CD14-positive monocyte (primary cell): ENCODE measurements around the gene DTX2. TPM values are rescaled to one million over a fixed set of nuclear protein-coding genes. Genes with fewer than 3 reads are reported as not detected.
"Not testable (repeated sequence)": the region's sequence is repeated elsewhere in the genome, so short reads cannot be mapped to it uniquely, and the experiment has no call there.

ENCODE experiments used
- DNase-seq, 3 donors: peaks; one replicate each; pipeline ENCODE4 v3.0.0-alpha.2; 2011 to 2022
- H2AFZ ChIP-seq: 2 replicates; pipeline ENCODE4 v1.6.0; 2012; ENCODE audit warnings: mild to moderate bottlenecking, low read depth, low read length, inconsistent platforms; ENCODE audit not compliant: insufficient read depth, poor library complexity, severe bottlenecking
- H3K27ac ChIP-seq, 2 donors: 1 replicate in 1 of 2; 2 replicates in 1 of 2; pipeline ENCODE4 v1.5.1; 2012 to 2013; ENCODE audit warnings: low read length in 2 of 2, control low read depth in 1 of 2, inconsistent platforms in 1 of 2, low read depth in 1 of 2, mild to moderate bottlenecking in 1 of 2
- H3K27me3 ChIP-seq, 2 donors: one replicate each; pipeline versions ENCODE4 v1.6.0 to v1.6.1; 2011 to 2013; ENCODE audit warnings: low read length in 2 of 2; ENCODE audit not compliant: control insufficient read depth in 2 of 2, insufficient read depth in 2 of 2
- H3K36me3 ChIP-seq, 2 donors: replicated peaks in 1 of 2; 1 replicate in 1 of 2; 2 replicates in 1 of 2; pipeline versions ENCODE4 v1.5.1 to v1.6.1; 2012 to 2013; ENCODE audit warnings: low read length in 2 of 2, control low read depth in 1 of 2, inconsistent platforms in 1 of 2, mild to moderate bottlenecking in 1 of 2; ENCODE audit not compliant: insufficient read depth in 2 of 2, control insufficient read depth in 1 of 2
- H3K4me1 ChIP-seq, 2 donors: 1 replicate in 1 of 2; 2 replicates in 1 of 2; pipeline versions ENCODE4 v1.5.1 to v1.6.1; 2012 to 2013; ENCODE audit warnings: low read length in 2 of 2, control low read depth in 1 of 2, inconsistent platforms in 1 of 2, mild to moderate bottlenecking in 1 of 2, moderate library complexity in 1 of 2; ENCODE audit not compliant: insufficient read depth in 2 of 2, control insufficient read depth in 1 of 2
- H3K4me2 ChIP-seq: replicated peaks from 2 replicates; pipeline ENCODE3; 2012; ENCODE audit warnings: low read length, moderate library complexity, mild to moderate bottlenecking; ENCODE audit not compliant: poor library complexity, severe bottlenecking; ENCODE audit errors: extremely low read depth
- H3K4me3 ChIP-seq, 3 experiments: fragments of 200-600 bp in 1 of 3; sonication (generic) in 1 of 3; replicated peaks in 1 of 3; 1 replicate in 2 of 3; 2 replicates in 1 of 3; pipeline ENCODE4 v1.5.1; 2011 to 2013; ENCODE audit warnings: low read length in 3 of 3, mild to moderate bottlenecking in 3 of 3, control low read depth in 2 of 3, low read depth in 2 of 3, inconsistent platforms in 1 of 3, moderate library complexity in 1 of 3
- H3K79me2 ChIP-seq: 2 replicates; pipeline ENCODE4 v1.6.0; 2012; ENCODE audit warnings: mild to moderate bottlenecking, control low read depth, inconsistent platforms, low read length, moderate library complexity; ENCODE audit not compliant: insufficient read depth
- H3K9ac ChIP-seq: 2 replicates; pipeline ENCODE4 v1.6.0; 2017; ENCODE audit warnings: low read length, mild to moderate bottlenecking; ENCODE audit not compliant: insufficient read depth, poor library complexity, severe bottlenecking
- H3K9me3 ChIP-seq, 2 donors: replicated peaks in 1 of 2; 1 replicate in 1 of 2; 2 replicates in 1 of 2; pipeline versions ENCODE4 v1.5.1 to v1.6.1; 2012 to 2013; ENCODE audit warnings: low read length in 2 of 2, control low read depth in 1 of 2; ENCODE audit not compliant: control insufficient read depth in 1 of 2, insufficient read depth in 1 of 2
- H4K20me1 ChIP-seq: 2 replicates; pipeline ENCODE4 v1.6.0; 2012; ENCODE audit warnings: mild to moderate bottlenecking, low read length, control low read depth, moderate library complexity; ENCODE audit not compliant: insufficient read depth
- H3K27ac Mint-ChIP-seq, 7 donors: one replicate each; pipeline ENCODE4 v1.8.0; 2020; ENCODE audit warnings: mild to moderate bottlenecking in 7 of 7, mixed read lengths in 7 of 7, moderate library complexity in 6 of 7, inconsistent platforms in 2 of 7
- H3K27me3 Mint-ChIP-seq, 3 donors: one replicate each; pipeline ENCODE4 v1.8.0; 2021 to 2022; ENCODE audit warnings: low read depth in 3 of 3, mild to moderate bottlenecking in 3 of 3, mixed read lengths in 3 of 3, moderate library complexity in 3 of 3, inconsistent platforms in 1 of 3
- H3K36me3 Mint-ChIP-seq, 2 donors: one replicate each; pipeline ENCODE4 v1.8.0; 2020; ENCODE audit warnings: mixed read lengths in 2 of 2, inconsistent platforms in 1 of 2, mild to moderate bottlenecking in 1 of 2
- H3K4me1 Mint-ChIP-seq: one replicate; pipeline ENCODE4 v1.8.0; 2020; ENCODE audit warnings: mild to moderate bottlenecking, mixed read lengths
- H3K4me3 Mint-ChIP-seq, 2 donors: one replicate each; pipeline ENCODE4 v1.8.0; 2020; ENCODE audit warnings: mild to moderate bottlenecking in 2 of 2, mixed read lengths in 2 of 2, moderate library complexity in 1 of 2
- H3K9me3 Mint-ChIP-seq, 7 donors: one replicate each; pipeline ENCODE4 v1.8.0; 2020 to 2022; ENCODE audit warnings: mixed read lengths in 7 of 7, mild to moderate bottlenecking in 6 of 7, moderate library complexity in 6 of 7, inconsistent platforms in 2 of 7
- WGBS: methylation state at CpG from one replicate; pipeline ENCODE4 v1.1.5; 2013; ENCODE audit warnings: missing lambda C conversion rate; ENCODE audit not compliant: insufficient coverage; 5-methylcytosine and 5-hydroxymethylcytosine counted together
- intact Hi-C, 2 donors: fragments of 100-400 bp; cut with micrococcal nuclease; formaldehyde crosslinking; loops; one replicate each; pipeline versions ENCODE4 v1.15.0 to v1.15.1; 2023
- polyA plus RNA-seq, 3 donors: library from polyadenylated mRNA; depleted of rRNA in 1 of 3; unstranded in 2 of 3; stranded (reverse) in 1 of 3; fragments of 300-500 nt in 2 of 3; fragments of >200 nt in 1 of 3; fragmentation: Illumina TruSeq in 2 of 3; gene quantifications; 1 replicate in 2 of 3; 2 replicates in 1 of 3; pipeline ENCODE4 v1.2.3, GENCODE V29; 2012 to 2021

Gene DTX2
- polyA plus RNA-seq, 3 donors: 11.3 to 35.2 (median 20.2) TPM

GRCh38 chr7:76465950-76466349, 4.4 kb downstream of the DTX2 start:
- not testable (repeated sequence) for H3K9ac ChIP-seq

GRCh38 chr7:76467743-76468404, 6.4 kb downstream of the DTX2 start:
- H3K27ac ChIP-seq, H3K27me3 ChIP-seq, H3K4me3 Mint-ChIP-seq, H3K9me3 ChIP-seq, H3K9me3 Mint-ChIP-seq, H3K9ac ChIP-seq, intact Hi-C loops, H3K4me1 Mint-ChIP-seq, H3K4me2 ChIP-seq, H3K27me3 Mint-ChIP-seq, H2AFZ ChIP-seq, H3K4me3 ChIP-seq, DNase-seq, H3K27ac Mint-ChIP-seq, H3K4me1 ChIP-seq: not testable (repeated sequence)
- 96% methylated on average over 9 of the region's 14 CpGs for WGBS
- peaks cover 11% of the 10 kb centered on the region for H3K79me2 ChIP-seq
- peaks cover 3 to 12% of the 10 kb centered on the region in 2 donors for H3K36me3 ChIP-seq
- peaks cover 22% of the 10 kb centered on the region for H4K20me1 ChIP-seq
- peaks cover 14 to 16% of the 10 kb centered on the region in 2 donors for H3K36me3 Mint-ChIP-seq

More at GRCh38 chr7:76465950-76466349, 4.4 kb downstream of the DTX2 start:
- peaks cover 11 to 13% of the 10 kb centered on the region in 2 donors for H3K36me3 Mint-ChIP-seq
- H3K27ac ChIP-seq, H3K27ac Mint-ChIP-seq, H3K4me2 ChIP-seq, H3K36me3 ChIP-seq, H3K27me3 Mint-ChIP-seq, H3K27me3 ChIP-seq, H3K9me3 ChIP-seq, DNase-seq, H3K4me3 ChIP-seq, H2AFZ ChIP-seq, H3K9me3 Mint-ChIP-seq, H3K4me3 Mint-ChIP-seq, intact Hi-C loops, H3K4me1 ChIP-seq, H3K4me1 Mint-ChIP-seq: not testable (repeated sequence)
- Histone ChIP-seq H3K79me2 (peaks cover 11% of the 10 kb centered on the region), H4K20me1 (peaks cover 16% of the 10 kb centered on the region)
- whole genome bisulfite sequencing: no CpG with 5 or more reads among the region's 8 CpGs

- 93% methylated on average over 2 of the region's 10 CpGs for WGBS
- H3K9me3 ChIP-seq, H3K9me3 Mint-ChIP-seq, H3K79me2 ChIP-seq, H3K27ac Mint-ChIP-seq, H3K27me3 ChIP-seq, H3K4me1 ChIP-seq, H3K27ac ChIP-seq, H3K4me2 ChIP-seq, DNase-seq, H3K4me3 ChIP-seq, H2AFZ ChIP-seq, H3K27me3 Mint-ChIP-seq, H3K4me3 Mint-ChIP-seq, H3K4me1 Mint-ChIP-seq, intact Hi-C loops, H3K9ac ChIP-seq: not testable (repeated sequence)
- peaks cover 15% of the 10 kb centered on the region for H4K20me1 ChIP-seq
- peaks cover 15 to 18% of the 10 kb centered on the region in 2 donors for H3K36me3 Mint-ChIP-seq
- H3K36me3 ChIP-seq: peaks cover 3 to 17% of the 10 kb centered on the region in 2 donors
Observed at GRCh38 chr7:76471556-76472221, 10.2 kb downstream of the DTX2 start.

- H2AFZ ChIP-seq, H3K4me1 ChIP-seq, H3K9me3 Mint-ChIP-seq, H3K27me3 ChIP-seq, H3K4me1 Mint-ChIP-seq, H3K9ac ChIP-seq, H4K20me1 ChIP-seq, H3K27ac ChIP-seq, DNase-seq, intact Hi-C loops, H3K27me3 Mint-ChIP-seq, H3K4me3 ChIP-seq, H3K4me2 ChIP-seq, H3K4me3 Mint-ChIP-seq, H3K79me2 ChIP-seq, H3K27ac Mint-ChIP-seq, H3K9me3 ChIP-seq: not testable (repeated sequence)
- no CpG with 5 or more reads among the region's 6 CpGs for WGBS
- H3K36me3 ChIP-seq: peaks cover 3 to 13% of the 10 kb centered on the region in 2 donors
- peaks cover 14 to 15% of the 10 kb centered on the region in 2 donors for H3K36me3 Mint-ChIP-seq
Observed at GRCh38 chr7:76473097-76473496, 11.6 kb downstream of the DTX2 start.
